Heart right ventricle (tissue), 16 donors: ENCODE measurements around the gene UTP4. TPM values are rescaled to one million over a fixed set of nuclear protein-coding genes. Genes with fewer than 3 reads are reported as not detected.

Experiments used
- ATAC-seq, 8 donors: fragments of 200-7000 bp; cut with Tn5 transposase; one replicate each; pipeline ENCODE4 v1.9.1; 2020; ENCODE audit warnings: mild to moderate bottlenecking in 8 of 8, moderate library complexity in 8 of 8, moderate number of reproducible peaks in 1 of 8
- DNase-seq, 2 donors: peaks; one replicate each; pipeline ENCODE4 v3.0.0-alpha.2; 2020
- H3K27ac ChIP-seq, 10 donors: fragments of 200-600 bp; sonication (generic) in 2 of 10; one replicate each; pipeline versions ENCODE4 v1.5.0 to v1.8.0; 2020 to 2022; ENCODE audit warnings: mild to moderate bottlenecking in 3 of 10
- H3K27me3 ChIP-seq, 7 donors: fragments of 200-600 bp; one replicate each; pipeline ENCODE4 v1.8.0; 2021 to 2022; ENCODE audit warnings: mild to moderate bottlenecking in 2 of 7
- H3K36me3 ChIP-seq, 9 donors: fragments of 200-600 bp; sonication (generic) in 1 of 9; one replicate each; pipeline versions ENCODE4 v1.5.0 to v1.8.0; 2020 to 2022; ENCODE audit warnings: mild to moderate bottlenecking in 2 of 9
- H3K4me1 ChIP-seq, 9 donors: fragments of 200-600 bp; sonication (generic) in 1 of 9; one replicate each; pipeline versions ENCODE4 v1.5.0 to v1.8.0; 2020 to 2022; ENCODE audit warnings: mild to moderate bottlenecking in 4 of 9
- H3K4me3 ChIP-seq, 10 donors: fragments of 200-600 bp; sonication (generic) in 2 of 10; one replicate each; pipeline versions ENCODE4 v1.5.0 to v1.8.0; 2020 to 2022; ENCODE audit warnings: mild to moderate bottlenecking in 7 of 10, moderate library complexity in 2 of 10
- H3K9me3 ChIP-seq, 11 donors: fragments of 200-600 bp in 10 of 11; sonication (generic) in 2 of 11; one replicate each; pipeline versions ENCODE4 v1.5.0 to v1.8.0; 2013 to 2022; ENCODE audit warnings: mild to moderate bottlenecking in 2 of 11, control low read depth in 1 of 11, moderate library complexity in 1 of 11
- CTCF ChIP-seq, 9 donors: fragments of 200-600 bp; sonication (generic) in 2 of 9; IDR thresholded peaks; one replicate each; pipeline versions ENCODE4 v1.5.0 to v1.8.0; 2021 to 2022; ENCODE audit warnings: antibody characterized with exemption in 9 of 9, mild to moderate bottlenecking in 5 of 9, moderate library complexity in 1 of 9
- WGBS, 2 donors: extraction: QIAGEN DNeasy Blood & Tissue Kit; methylation state at CpG; one replicate each; pipeline ENCODE4 v1.1.7; 2013; ENCODE audit warnings: inconsistent platforms in 1 of 2; 5-methylcytosine and 5-hydroxymethylcytosine counted together
- intact Hi-C, 10 donors: fragments of 100-400 bp; cut with DNase I; formaldehyde crosslinking; loops; one replicate each; pipeline versions ENCODE4 v1.11.1 to v1.14.2; 2022
- polyA plus RNA-seq, 2 donors: library from polyadenylated mRNA; stranded (reverse); fragments of 200-250 nt; gene quantifications; one replicate each; pipeline ENCODE4 v1.2.3, GENCODE V29; 2013
- total RNA-seq, 10 donors: library from RNA; stranded (reverse); fragmentation: NEBNext Ultra II Directional in 3 of 10; extraction: Animal tissue kit (Norgen Biotek cat#: 25700) in 3 of 10; gene quantifications; one replicate each; pipeline versions ENCODE4 v1.2.1 to v1.2.4, GENCODE V29; 2021 to 2023
- donor health status: Arrhythmogenic right ventricular cardiomyopathy.
- donor health status: ischemic (EF 13 %, LVEDD 7.1; RV severe dilation, severe dysfunction).
- donor health status: healthy with polysubstance abuse.
- donor health status: DM: no; HTN: yes; CAD: no.
- donor health status: DM: no; HTN: no; CAD: no.
- donor health status: ischemic (EF 25% LVEDD 6.9; RV normal size, moderate dysfunction).
- donor health status: ischemic (EF 25% LVEDD 5.7; RV mildly dilated, moderate dysfunction).
- donor health status: healthy.
- donor health status: DM: yes; HTN: yes; CAD: no.
- donor health status: Ischemic cardiomyopathy.
- donor health status: ischemic (EF 35%, LVEDD 5.7; RV mildly dilated, moderate dysfunction).
- donor health status: nonischemic (EF 11% LVEDD 7.7; RV severe dilation, severe dysfunction).
- donor health status: DM: yes; HTN: yes; CAD: no.
- donor health status: PGD.
- donor health status: ischemic (EF 29% LVEDD 5.4; RV normal size, mild dysfunction).
- donor health status: nonischemic (EF 23%, LVEDD 6.1; RV moderate dilation, normal function).

The UTP4 gene
- total and polyA plus RNA-seq, 12 donors: 13.0 to 32.8 (median 25.9) TPM

- intact Hi-C loops: no loop called here
- Histone ChIP-seq H3K4me1 (peaks cover 0 to 15% (median 0%) of the 10 kb centered on the region in 9 donors), H3K27ac (no peak overlapping the region), H3K36me3 (peaks cover 0 to 95% (median 38%) of the 10 kb centered on the region in 9 donors), H3K9me3 (no peaks in the 10 kb centered on the region), H3K4me3 (no peak overlapping the region), H3K27me3 (no peaks in the 10 kb centered on the region)
- TF ChIP-seq CTCF (IDR thresholded peaks at IDR 0.05): no peak
- DNase-seq: no peak
- WGBS, 2 donors: 55 to 66% methylated on average over 8 of the region's 8 CpGs
- no peak for ATAC-seq
Observed at GRCh38 chr16:69166221-69166833, 33.9 kb downstream of the UTP4 start.

GRCh38 chr16:69166946-69167930, 34.8 kb downstream of the UTP4 start:
- Histone ChIP-seq H3K4me3 (no peak overlapping the region), H3K4me1 (peaks cover 0 to 23% (median 0%) of the 10 kb centered on the region in 9 donors), H3K27ac (no peak overlapping the region), H3K27me3 (no peaks in the 10 kb centered on the region), H3K9me3 (no peaks in the 10 kb centered on the region), H3K36me3 (peaks cover 0 to 86% (median 31%) of the 10 kb centered on the region in 9 donors)
- intact Hi-C loops: no loop called here
- DNase-seq (no peak), ATAC-seq (no peak)
- WGBS, 2 donors: 87 to 90% methylated on average over 7 of the region's 7 CpGs
- TF ChIP-seq CTCF (IDR thresholded peaks at IDR 0.05): no peak

- TF ChIP-seq CTCF (IDR thresholded peaks at IDR 0.05): no peak
- peaks cover 0 to 68% (median 31%) of the 10 kb centered on the region in 9 donors for H3K36me3 ChIP-seq
- no peaks in the 10 kb centered on the region for H3K27me3 ChIP-seq
- intact Hi-C loops: no loop called here
- no peak for ATAC-seq
- no peaks in the 10 kb centered on the region for H3K9me3 ChIP-seq
- H3K4me1 ChIP-seq: peaks cover 0 to 41% (median 15%) of the 10 kb centered on the region in 9 donors
- H3K4me3 ChIP-seq: no peak overlapping the region
- no peak overlapping the region for H3K27ac ChIP-seq
- DNase-seq: no peak
- 91 to 97% methylated on average over 4 of the region's 4 CpGs for WGBS, 2 donors
Observed at GRCh38 chr16:69169051-69169450, 36.6 kb downstream of the UTP4 start.

- no peak for TF ChIP-seq CTCF (IDR thresholded peaks at IDR 0.05)
- intact Hi-C loops: no loop called here
- DNase-seq (no peak), ATAC-seq (no peak)
- H3K27me3 ChIP-seq: no peaks in the 10 kb centered on the region
- H3K4me3 ChIP-seq: no peak overlapping the region
- no peaks in the 10 kb centered on the region for H3K9me3 ChIP-seq
- 91 to 94% methylated on average over 6 of the region's 6 CpGs for WGBS, 2 donors
- no peak overlapping the region for H3K27ac ChIP-seq
- peaks cover 0 to 61% (median 31%) of the 10 kb centered on the region in 9 donors for H3K36me3 ChIP-seq
- H3K4me1 ChIP-seq: peaks cover 0 to 47% (median 20%) of the 10 kb centered on the region in 9 donors
Observed at GRCh38 chr16:69169607-69170352, 37.3 kb downstream of the UTP4 start.
